Measurements from ENCODE around the gene RUNX1.
A peak's percentile ranks its signal among the peaks of the same experiment; 100 is the strongest.

The RUNX1 gene

GRCh38 chr21:35037384-35037765, 11.7 kb downstream of the RUNX1 start:
- DNase-seq (ENCODE audit: low read depth in 1 of 2, low spot score in 1 of 2) = no peak

- no peak for DNase-seq (ENCODE audit: low read depth in 1 of 2, low spot score in 1 of 2)
Observed at GRCh38 chr21:35036465-35037383, 12.4 kb downstream of the RUNX1 start.

DNA sequence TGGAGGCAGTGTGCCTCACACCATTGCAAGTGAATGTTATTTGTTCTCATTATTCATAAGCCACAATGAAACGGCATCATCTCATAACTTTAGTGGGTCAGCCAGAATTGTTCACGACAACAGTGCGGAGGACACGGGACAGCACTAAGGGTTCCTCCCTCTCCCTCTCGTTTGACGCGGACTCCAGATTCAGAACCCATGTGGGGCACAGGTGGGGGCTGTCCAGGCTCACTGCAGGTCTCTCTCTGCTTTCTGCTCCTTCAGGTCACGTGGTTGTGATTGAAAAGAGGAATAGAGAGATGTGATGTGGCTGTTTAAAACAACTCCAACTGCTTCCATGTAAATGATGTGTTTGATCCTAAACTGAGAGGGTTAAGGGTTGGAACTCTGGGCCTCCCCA, 13.5 kb downstream of the RUNX1 start:
- DNase-seq (ENCODE audit: low read depth in 1 of 2, low spot score in 1 of 2) = no peak

DNA sequence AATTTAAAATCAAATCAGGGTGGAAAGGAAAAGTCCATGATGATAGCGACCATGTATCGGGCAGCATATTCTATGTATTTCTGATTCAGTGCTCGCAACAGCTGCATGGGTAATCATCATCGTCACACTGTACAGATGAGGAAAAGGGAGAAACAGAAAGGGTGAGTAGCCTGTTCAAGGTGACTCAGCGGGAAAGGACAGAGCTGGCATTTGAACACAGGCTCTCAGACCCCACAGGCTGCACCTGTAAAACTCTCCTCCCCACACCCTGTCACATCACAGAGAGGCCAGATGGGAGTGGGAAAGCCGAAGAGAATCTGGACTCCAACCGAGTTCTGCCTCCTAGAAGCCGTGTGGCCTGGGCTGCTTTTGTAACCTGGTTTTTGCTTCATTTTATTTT, 14.0 kb downstream of the RUNX1 start:
- no peak for DNase-seq (ENCODE audit: low read depth in 1 of 2, low spot score in 1 of 2)

DNA sequence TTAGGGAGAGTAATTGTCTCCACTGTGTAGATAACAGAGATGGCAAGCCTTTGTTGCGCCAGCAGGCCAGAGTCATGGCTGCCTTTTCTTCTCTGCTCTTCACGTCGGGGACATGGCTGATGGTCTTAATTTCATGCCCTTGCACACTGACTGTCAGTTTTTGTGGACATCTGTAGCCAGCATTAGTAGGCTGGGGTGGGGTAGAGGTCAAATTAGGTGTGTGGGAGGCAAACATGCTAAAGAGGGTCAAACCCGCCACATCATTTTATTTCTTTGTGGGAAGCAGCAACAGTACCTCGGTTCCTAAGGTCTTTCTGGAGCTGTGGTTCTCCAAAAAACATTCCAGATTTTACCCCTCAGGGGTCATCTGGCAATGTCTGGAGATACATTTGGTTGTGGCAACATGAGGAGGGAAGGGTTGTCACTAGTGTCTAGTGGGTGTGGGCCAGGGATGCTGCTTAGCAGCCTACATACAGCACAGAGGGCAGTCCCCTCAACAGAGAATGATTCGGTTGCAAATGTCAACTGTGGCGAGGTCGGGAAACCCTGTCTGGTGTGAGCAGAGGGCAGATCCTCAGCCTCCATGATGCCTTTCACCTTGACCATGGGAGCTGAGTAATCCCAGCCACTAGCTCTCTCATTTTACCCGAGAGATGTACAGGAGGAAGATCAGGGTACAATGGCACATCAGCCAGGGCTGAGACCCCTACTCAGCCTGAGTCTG, 14.7 kb downstream of the RUNX1 start:
- DNase-seq (ENCODE audit: low read depth in 1 of 2, low spot score in 1 of 2) = no peak

GRCh38 chr21:35032474-35033263, 16.4 kb downstream of the RUNX1 start:
- DNase-seq (ENCODE audit: low read depth in 1 of 2, low spot score in 1 of 2) = no peak

DNA sequence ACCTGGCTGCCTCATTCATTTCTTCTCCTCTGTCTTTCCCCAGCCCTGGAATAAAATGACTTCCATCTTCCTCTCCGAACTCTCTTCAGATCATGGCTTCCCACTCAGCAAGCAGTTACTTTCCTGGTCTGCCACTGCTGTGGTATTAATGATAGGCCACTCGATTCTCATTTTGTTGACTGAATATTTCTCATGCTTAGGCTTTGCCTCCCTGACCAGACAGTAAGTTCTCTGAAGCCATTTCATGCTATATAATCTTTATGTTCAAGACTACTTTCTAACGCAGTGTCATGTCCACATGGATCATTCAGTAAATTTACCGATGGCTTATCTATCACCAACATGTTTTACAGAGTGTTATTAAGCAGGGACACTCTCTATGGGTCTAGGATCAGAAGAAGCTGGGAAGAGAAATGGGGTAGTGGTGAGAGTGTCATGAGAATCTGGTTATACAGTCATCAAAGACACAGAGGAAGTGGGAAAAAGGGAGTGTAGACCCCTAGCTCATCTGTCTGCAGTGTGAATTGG, 20.6 kb downstream of the RUNX1 start:
- no peak for DNase-seq (ENCODE audit: low read depth in 1 of 2, low spot score in 1 of 2)

- no peak for DNase-seq (ENCODE audit: low read depth in 1 of 2, low spot score in 1 of 2)
Observed at GRCh38 chr21:35027563-35028450, 21.3 kb downstream of the RUNX1 start.

- DNase-seq (ENCODE audit: low read depth in 1 of 2, low spot score in 1 of 2) = peak; percentile 62 to 65
Observed at GRCh38 chr21:35026617-35027562, 22.2 kb downstream of the RUNX1 start.

GRCh38 chr21:35026153-35026500, 23.0 kb downstream of the RUNX1 start:
- no peak for DNase-seq (ENCODE audit: low read depth in 1 of 2, low spot score in 1 of 2)

GRCh38 chr21:35025206-35026152, 23.6 kb downstream of the RUNX1 start:
- DNase-seq (ENCODE audit: low read depth in 1 of 2, low spot score in 1 of 2) = no peak

DNA sequence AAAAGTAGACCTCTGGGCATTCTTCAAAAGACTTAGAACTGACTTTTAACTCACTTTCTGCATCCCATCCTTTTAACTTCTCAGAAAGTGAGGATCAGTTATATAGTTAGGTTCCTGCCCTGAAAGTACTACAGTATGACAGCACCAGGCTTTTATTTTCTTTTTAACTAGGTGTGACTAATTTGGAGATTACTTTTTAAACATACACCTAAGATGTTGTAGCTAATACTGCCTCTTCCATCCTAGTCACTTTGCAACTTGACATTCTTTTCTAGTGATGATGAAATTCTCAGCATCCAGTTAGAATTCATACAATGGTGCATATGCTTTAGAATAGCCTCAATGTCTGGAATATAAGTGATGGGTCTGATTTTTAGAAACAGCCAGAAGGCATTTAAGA, 24.6 kb downstream of the RUNX1 start:
- no peak for DNase-seq (ENCODE audit: low read depth in 1 of 2, low spot score in 1 of 2)

DNA sequence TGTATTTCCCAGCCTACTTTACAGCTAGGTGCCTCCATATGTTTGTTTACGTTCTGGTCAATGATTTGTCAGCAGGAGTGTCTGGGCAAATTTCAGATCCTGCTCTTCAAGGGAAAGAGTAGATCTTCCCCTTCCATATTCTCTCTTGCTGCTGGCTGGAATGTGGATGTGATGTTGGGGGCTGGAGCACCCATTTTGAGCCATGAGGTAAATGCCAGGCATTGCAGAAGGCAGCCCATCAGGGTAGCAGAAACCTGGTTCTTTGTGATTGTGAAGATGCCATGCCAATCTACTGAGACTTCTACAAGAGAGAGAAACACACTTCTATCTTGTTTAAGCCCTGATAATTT, 25.1 kb downstream of the RUNX1 start:
- DNase-seq (ENCODE audit: low read depth in 1 of 2, low spot score in 1 of 2) = no peak

GRCh38 chr21:35023396-35024070, 25.6 kb downstream of the RUNX1 start:
- DNase-seq (ENCODE audit: low read depth in 1 of 2, low spot score in 1 of 2) = no peak

- no peak for DNase-seq (ENCODE audit: low read depth in 1 of 2, low spot score in 1 of 2)
Observed at GRCh38 chr21:35021546-35021945, 27.6 kb downstream of the RUNX1 start.

DNA sequence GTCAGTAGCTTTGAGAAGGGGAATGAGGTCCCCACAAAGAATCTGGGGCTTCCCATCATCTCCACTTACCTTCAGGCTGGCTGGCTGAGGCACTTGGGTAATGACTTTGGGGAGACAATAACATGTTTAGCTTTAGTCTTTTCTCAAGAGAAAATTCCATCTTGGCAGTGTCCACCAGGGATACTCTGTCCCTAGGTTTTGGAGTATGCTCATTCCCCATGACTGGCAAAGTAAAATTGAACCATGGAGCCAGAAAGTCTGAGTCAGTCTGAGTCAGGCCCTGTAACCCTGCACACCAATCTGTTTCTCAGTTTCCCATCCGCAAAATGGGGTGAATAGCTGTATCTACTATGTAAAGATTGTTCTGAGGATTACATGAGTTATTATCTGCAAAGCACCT, 28.2 kb downstream of the RUNX1 start:
- no peak for DNase-seq (ENCODE audit: low read depth in 1 of 2, low spot score in 1 of 2)

- DNase-seq (ENCODE audit: low read depth in 1 of 2, low spot score in 1 of 2) = no peak
Observed at GRCh38 chr21:35020436-35020835, 28.7 kb downstream of the RUNX1 start.

GRCh38 chr21:35019631-35020032, 29.5 kb downstream of the RUNX1 start:
- no peak for DNase-seq (ENCODE audit: low read depth in 1 of 2, low spot score in 1 of 2)
